Measurements from ENCODE around the gene MPC1. TPM values are rescaled to one million over a fixed set of nuclear protein-coding genes. Genes with fewer than 3 reads are reported as not detected.
"Not testable (repeated sequence)": the region's sequence is repeated elsewhere in the genome, so short reads cannot be mapped to it uniquely, and the experiment has no call there.

MPC1 gene
- total RNA-seq, 1 donor from 2014 or later, result 18.1 TPM

GRCh38 chr6:166406197-166406596 lies 23.5 kb upstream of the MPC1 start:
- DNase-seq (ENCODE audit: low read depth in 2 of 2), result no peak

GRCh38 chr6:166405386-166405785 lies 22.6 kb upstream of the MPC1 start:
- no peak for DNase-seq (ENCODE audit: low read depth in 2 of 2)

GRCh38 chr6:166402582-166403277 lies 20.0 kb upstream of the MPC1 start:
- no peak for DNase-seq (ENCODE audit: low read depth in 2 of 2)

GRCh38 chr6:166400649-166401250 lies 18.0 kb upstream of the MPC1 start:
- peak; percentile 83 to 87 for DNase-seq (ENCODE audit: low read depth in 2 of 2)

GRCh38 chr6:166400181-166400580 lies 17.4 kb upstream of the MPC1 start:
- DNase-seq (ENCODE audit: low read depth in 2 of 2), result no peak

- no peak for DNase-seq (ENCODE audit: low read depth in 2 of 2)
Measured at GRCh38 chr6:166398348-166398747, 15.6 kb upstream of the MPC1 start.

- no peak for DNase-seq (ENCODE audit: low read depth in 2 of 2)
Measured at GRCh38 chr6:166397849-166398248, 15.1 kb upstream of the MPC1 start.

GRCh38 chr6:166395778-166396177 lies 13.0 kb upstream of the MPC1 start:
- no peak for DNase-seq (ENCODE audit: low read depth in 2 of 2)

GRCh38 chr6:166395351-166395750 lies 12.6 kb upstream of the MPC1 start:
- no peak for DNase-seq (ENCODE audit: low read depth in 2 of 2)

- DNase-seq (ENCODE audit: low read depth in 2 of 2), result no peak
Measured at GRCh38 chr6:166394036-166394892, 11.5 kb upstream of the MPC1 start.

GRCh38 chr6:166393535-166393823 lies 10.7 kb upstream of the MPC1 start:
- no peak for DNase-seq (ENCODE audit: low read depth in 2 of 2)

GRCh38 chr6:166392755-166393534 lies 10.2 kb upstream of the MPC1 start:
- not testable (repeated sequence) for DNase-seq (ENCODE audit: low read depth in 2 of 2)

GRCh38 chr6:166389119-166389518 lies 6.4 kb upstream of the MPC1 start:
- no peak for DNase-seq (ENCODE audit: low read depth in 2 of 2)

- DNase-seq (ENCODE audit: low read depth in 2 of 2), result no peak
Measured at GRCh38 chr6:166388290-166389004, 5.7 kb upstream of the MPC1 start.

- no peak for DNase-seq (ENCODE audit: low read depth in 2 of 2)
Measured at GRCh38 chr6:166387642-166388289, 5.0 kb upstream of the MPC1 start.

- DNase-seq (ENCODE audit: low read depth in 2 of 2), result not testable (repeated sequence)
Measured at GRCh38 chr6:166387098-166387497, 4.4 kb upstream of the MPC1 start.

GRCh38 chr6:166386111-166386510 lies 3.4 kb upstream of the MPC1 start:
- no peak for DNase-seq (ENCODE audit: low read depth in 2 of 2)

- DNase-seq (ENCODE audit: low read depth in 2 of 2), result peak in 1 of 2 donors; percentile 67
Measured at GRCh38 chr6:166383802-166384363, 1.1 kb upstream of the MPC1 start.

GRCh38 chr6:166382500-166382932 lies 224 bp downstream of the MPC1 start:
- no peak for DNase-seq (ENCODE audit: low read depth in 2 of 2)

Measured in lung microvascular endothelial cell (primary cell).